ENCODE results near the gene ADAM15.

Gene ADAM15

GRCh38 chr1:155009742-155010141 lies 41.4 kb upstream of the ADAM15 start:
- H3K79me2 ChIP-seq (ENCODE audit: insufficient read depth, low read length): no peaks in the 10 kb centered on the region
- no peak overlapping the region for H2AFZ ChIP-seq (ENCODE audit: low read depth, low read length, severe bottlenecking)
- H3K9me2 ChIP-seq (replicated peaks; ENCODE audit: insufficient read depth, low read length): no peaks in the 10 kb centered on the region
- no peak overlapping the region for H3K9ac ChIP-seq (ENCODE audit: low read length)
- no peaks in the 10 kb centered on the region for H3K9me3 ChIP-seq (ENCODE audit: insufficient read depth, low read length)
- TF ChIP-seq, protein P1, sequence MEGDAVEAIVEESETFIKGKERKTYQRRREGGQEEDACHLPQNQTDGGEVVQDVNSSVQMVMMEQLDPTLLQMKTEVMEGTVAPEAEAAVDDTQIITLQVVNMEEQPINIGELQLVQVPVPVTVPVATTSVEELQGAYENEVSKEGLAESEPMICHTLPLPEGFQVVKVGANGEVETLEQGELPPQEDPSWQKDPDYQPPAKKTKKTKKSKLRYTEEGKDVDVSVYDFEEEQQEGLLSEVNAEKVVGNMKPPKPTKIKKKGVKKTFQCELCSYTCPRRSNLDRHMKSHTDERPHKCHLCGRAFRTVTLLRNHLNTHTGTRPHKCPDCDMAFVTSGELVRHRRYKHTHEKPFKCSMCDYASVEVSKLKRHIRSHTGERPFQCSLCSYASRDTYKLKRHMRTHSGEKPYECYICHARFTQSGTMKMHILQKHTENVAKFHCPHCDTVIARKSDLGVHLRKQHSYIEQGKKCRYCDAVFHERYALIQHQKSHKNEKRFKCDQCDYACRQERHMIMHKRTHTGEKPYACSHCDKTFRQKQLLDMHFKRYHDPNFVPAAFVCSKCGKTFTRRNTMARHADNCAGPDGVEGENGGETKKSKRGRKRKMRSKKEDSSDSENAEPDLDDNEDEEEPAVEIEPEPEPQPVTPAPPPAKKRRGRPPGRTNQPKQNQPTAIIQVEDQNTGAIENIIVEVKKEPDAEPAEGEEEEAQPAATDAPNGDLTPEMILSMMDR (IDR thresholded peaks at IDR 0.05; ENCODE audit: insufficient read depth, low read length, poor library complexity, severe bottlenecking): no peak
- TF ChIP-seq EZH2phosphoT487 (conservative IDR thresholded peaks at IDR 0.05; ENCODE audit: low read length): no peak
- H4K20me1 ChIP-seq (ENCODE audit: low read depth, low read length): no peaks in the 10 kb centered on the region
- no peaks in the 10 kb centered on the region for H3K36me3 ChIP-seq (ENCODE audit: low read length)
- no peaks in the 10 kb centered on the region for H3K27me3 ChIP-seq (ENCODE audit: low read length)
- H3K4me3 ChIP-seq (ENCODE audit: insufficient read depth, low read length, poor library complexity, severe bottlenecking): no peak overlapping the region
- H3K27ac ChIP-seq (ENCODE audit: low read depth, low read length): no peak overlapping the region
- no peak overlapping the region for H3K4me2 ChIP-seq (ENCODE audit: low read depth, low read length, poor library complexity, severe bottlenecking)
- no peaks in the 10 kb centered on the region for H3F3A ChIP-seq (ENCODE audit: insufficient read depth)

- Histone ChIP-seq H3K4me3 (ENCODE audit: insufficient read depth, low read length, poor library complexity, severe bottlenecking) (no peak overlapping the region), H4K20me1 (ENCODE audit: low read depth, low read length) (no peaks in the 10 kb centered on the region), H2AFZ (ENCODE audit: low read depth, low read length, severe bottlenecking) (no peak overlapping the region), H3K36me3 (ENCODE audit: low read length) (no peaks in the 10 kb centered on the region), H3K9ac (ENCODE audit: low read length) (no peak overlapping the region), H3K27me3 (ENCODE audit: low read length) (no peaks in the 10 kb centered on the region), H3F3A (ENCODE audit: insufficient read depth) (no peaks in the 10 kb centered on the region), H3K79me2 (ENCODE audit: insufficient read depth, low read length) (no peaks in the 10 kb centered on the region), H3K27ac (ENCODE audit: low read depth, low read length) (no peak overlapping the region), H3K9me3 (ENCODE audit: insufficient read depth, low read length) (no peaks in the 10 kb centered on the region), H3K4me2 (ENCODE audit: low read depth, low read length, poor library complexity, severe bottlenecking) (no peak overlapping the region), H3K9me2 (replicated peaks; ENCODE audit: insufficient read depth, low read length) (no peaks in the 10 kb centered on the region)
- TF ChIP-seq, protein P1 (IDR thresholded peaks at IDR 0.05; ENCODE audit: insufficient read depth, low read length, poor library complexity, severe bottlenecking): no peak
- TF ChIP-seq EZH2phosphoT487 (conservative IDR thresholded peaks at IDR 0.05; ENCODE audit: low read length): no peak
Measured at GRCh38 chr1:155010211-155010918, 40.8 kb upstream of the ADAM15 start.

GRCh38 chr1:155011004-155011416 lies 40.1 kb upstream of the ADAM15 start:
- no peaks in the 10 kb centered on the region for H3K9me3 ChIP-seq (ENCODE audit: insufficient read depth, low read length)
- H3K9me2 ChIP-seq (replicated peaks; ENCODE audit: insufficient read depth, low read length): no peaks in the 10 kb centered on the region
- H4K20me1 ChIP-seq (ENCODE audit: low read depth, low read length): no peaks in the 10 kb centered on the region
- H3K4me2 ChIP-seq (ENCODE audit: low read depth, low read length, poor library complexity, severe bottlenecking): no peak overlapping the region
- no peaks in the 10 kb centered on the region for H3K36me3 ChIP-seq (ENCODE audit: low read length)
- H3K4me3 ChIP-seq (ENCODE audit: insufficient read depth, low read length, poor library complexity, severe bottlenecking): no peak overlapping the region
- H3K9ac ChIP-seq (ENCODE audit: low read length): no peak overlapping the region
- TF ChIP-seq EZH2phosphoT487 (conservative IDR thresholded peaks at IDR 0.05; ENCODE audit: low read length): no peak
- TF ChIP-seq, protein P1 (IDR thresholded peaks at IDR 0.05; ENCODE audit: insufficient read depth, low read length, poor library complexity, severe bottlenecking): no peak
- H3K27ac ChIP-seq (ENCODE audit: low read depth, low read length): no peak overlapping the region
- H2AFZ ChIP-seq (ENCODE audit: low read depth, low read length, severe bottlenecking): no peak overlapping the region
- H3K79me2 ChIP-seq (ENCODE audit: insufficient read depth, low read length): no peaks in the 10 kb centered on the region
- no peaks in the 10 kb centered on the region for H3K27me3 ChIP-seq (ENCODE audit: low read length)
- no peaks in the 10 kb centered on the region for H3F3A ChIP-seq (ENCODE audit: insufficient read depth)
